ENCODE data around the gene RAB6A.
A peak's percentile ranks its signal among the peaks of the same experiment; 100 is the strongest.
"Not testable (repeated sequence)": the region's sequence is repeated elsewhere in the genome, so short reads cannot be mapped to it uniquely, and the experiment has no call there.

RAB6A gene

DNA sequence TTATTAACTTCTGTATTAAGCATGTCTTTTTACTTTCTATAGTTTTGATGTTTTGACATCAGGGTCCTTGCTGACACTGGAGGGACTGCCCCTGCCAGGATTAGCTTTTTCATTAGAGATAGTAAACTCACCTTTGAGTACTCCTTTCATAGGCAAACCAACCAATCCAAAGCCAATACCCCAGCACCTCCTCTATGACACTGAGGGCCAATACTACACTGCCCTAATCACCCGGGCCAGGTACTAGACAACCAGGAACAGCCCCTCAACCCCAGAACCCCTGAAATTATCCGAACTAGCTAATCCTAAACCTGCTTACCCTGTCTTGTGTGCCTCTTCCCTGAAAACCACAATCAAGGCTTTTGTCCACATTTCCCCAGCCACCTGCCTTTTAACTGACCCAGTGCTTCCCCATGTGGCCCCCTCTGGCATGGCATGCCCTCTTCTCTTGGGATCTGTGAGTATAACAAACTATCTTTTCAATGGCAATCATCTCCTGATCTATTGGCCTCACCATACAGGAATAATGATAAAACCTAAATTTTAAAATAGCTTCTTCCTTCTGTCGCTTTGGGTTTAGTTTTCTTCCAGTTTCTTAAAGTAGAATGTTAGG is 31.2 kb downstream of the RAB6A start:
- no peak for DNase-seq (ENCODE audit: extremely low read depth in 1 of 2, low read depth in 1 of 2)

GRCh38 chr11:73728000-73728399 is 32.9 kb downstream of the RAB6A start:
- DNase-seq (ENCODE audit: extremely low read depth in 1 of 2, low read depth in 1 of 2): no peak

DNA sequence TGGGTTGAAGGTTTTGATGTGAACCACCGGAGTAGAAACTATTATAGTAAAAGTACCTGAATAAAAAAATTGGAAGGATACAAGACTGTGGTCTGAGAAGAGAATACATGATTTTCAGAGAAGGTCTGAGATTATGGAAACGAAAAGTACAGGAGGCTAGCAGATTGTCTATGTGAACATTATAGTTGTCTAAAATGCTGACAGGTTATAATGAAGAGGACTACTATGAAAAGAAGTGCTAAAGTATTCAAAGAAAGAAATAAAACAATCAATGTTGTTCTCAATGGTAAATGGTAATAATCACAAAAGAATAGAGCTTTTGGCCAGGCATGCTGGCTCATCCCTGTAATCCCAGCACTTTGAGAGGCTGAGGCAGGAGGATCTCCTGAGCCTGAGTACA is 34.0 kb downstream of the RAB6A start:
- DNase-seq (ENCODE audit: extremely low read depth in 1 of 2, low read depth in 1 of 2): no peak

DNA sequence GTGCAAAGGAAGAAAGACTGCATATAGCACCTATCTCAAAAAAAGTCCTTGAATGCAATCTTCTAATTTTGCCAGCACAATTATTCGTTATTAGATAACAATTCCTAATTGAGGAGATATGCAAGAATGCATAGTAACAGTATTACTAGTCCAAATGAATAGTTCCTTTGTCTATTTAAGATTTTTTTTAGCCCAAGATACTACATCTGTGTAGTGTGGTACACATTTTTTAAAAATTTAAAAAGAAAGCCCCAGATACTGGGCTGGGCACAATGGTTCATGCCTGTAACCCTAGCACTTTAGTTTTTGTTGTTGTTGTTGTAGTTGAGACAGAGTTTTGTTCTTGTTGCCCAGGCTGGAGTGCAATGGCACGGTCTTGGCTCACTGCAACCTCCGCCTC is 43.7 kb downstream of the RAB6A start:
- DNase-seq (ENCODE audit: extremely low read depth in 1 of 2, low read depth in 1 of 2): no peak

DNA sequence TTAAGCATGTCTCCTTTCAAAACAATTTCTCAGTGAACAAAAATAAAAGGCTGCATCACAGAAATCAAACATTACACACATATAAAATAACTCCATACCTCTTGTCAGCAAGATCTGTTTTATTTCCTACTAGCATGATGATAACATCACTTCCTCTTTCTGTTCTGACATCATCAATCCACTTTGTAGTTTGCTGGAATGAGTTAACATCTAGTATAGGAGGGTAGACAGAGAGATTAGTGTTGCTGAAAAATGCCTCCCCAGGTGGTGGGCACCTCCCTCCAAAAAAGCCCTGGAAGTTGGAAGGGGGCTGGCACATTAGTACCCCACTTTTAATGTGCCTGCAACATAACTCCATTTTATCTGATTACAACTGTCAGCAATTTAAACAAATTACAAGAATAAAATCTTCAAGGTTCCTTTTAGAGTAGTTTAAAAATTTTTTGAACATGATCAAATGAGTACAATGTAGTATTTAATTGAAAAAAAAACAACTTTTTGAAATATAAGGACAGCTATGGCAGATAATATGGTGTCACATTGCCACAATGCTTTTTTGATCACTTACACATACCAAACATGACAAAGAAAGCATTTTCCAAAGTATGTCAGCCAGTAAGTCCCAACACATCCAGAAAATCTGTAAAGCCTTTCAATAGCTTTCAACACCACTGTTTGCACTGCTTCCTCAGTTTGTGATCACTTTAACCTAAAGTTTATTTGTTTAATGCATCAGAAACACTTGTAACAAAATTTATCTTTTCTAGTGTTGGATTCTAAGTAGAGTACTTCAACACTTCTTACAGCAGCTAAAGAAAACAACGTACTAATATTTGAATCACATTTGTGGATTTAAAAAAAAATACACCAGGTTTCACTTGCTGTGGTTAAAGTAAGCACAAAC is 44.5 kb downstream of the RAB6A start:
- DNase-seq (ENCODE audit: extremely low read depth in 1 of 2, low read depth in 1 of 2): no peak

- DNase-seq (ENCODE audit: extremely low read depth in 1 of 2, low read depth in 1 of 2): no peak
Observed at GRCh38 chr11:73715541-73715940, 45.3 kb downstream of the RAB6A start.

GRCh38 chr11:73710964-73711363 is 49.9 kb downstream of the RAB6A start:
- DNase-seq (ENCODE audit: extremely low read depth in 1 of 2, low read depth in 1 of 2): no peak

GRCh38 chr11:73705053-73705452 is 55.8 kb downstream of the RAB6A start:
- no peak for DNase-seq (ENCODE audit: extremely low read depth in 1 of 2, low read depth in 1 of 2)

DNA sequence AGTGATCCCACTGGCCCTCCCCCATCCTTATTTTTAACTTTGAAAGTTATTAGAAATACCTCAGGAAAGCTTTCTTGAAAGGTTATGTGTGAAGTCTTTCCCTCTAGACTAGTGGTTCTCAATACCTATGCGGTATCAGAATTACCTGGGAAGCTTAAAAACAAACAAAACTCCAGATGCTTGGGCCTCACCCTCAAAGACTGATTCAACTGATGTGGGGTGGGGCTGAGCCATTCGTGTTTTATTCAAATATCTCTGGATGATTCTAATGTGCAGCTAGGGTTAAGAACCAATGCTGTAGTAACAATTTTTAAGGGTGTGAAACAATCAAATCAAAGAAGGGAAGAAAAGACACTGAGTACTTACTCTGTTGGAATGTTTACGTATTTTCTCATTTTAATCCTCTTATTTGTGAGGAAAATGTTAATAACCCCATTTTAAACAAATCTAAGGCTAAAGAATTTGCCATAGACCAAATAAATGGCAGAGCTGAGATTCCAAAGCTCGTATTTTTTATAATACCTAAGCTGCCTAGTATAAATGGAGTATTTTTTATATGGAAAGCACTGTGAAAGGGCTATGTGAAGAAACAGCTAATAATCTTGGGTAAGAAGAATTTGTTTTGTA is 66.9 kb downstream of the RAB6A start:
- no peak for DNase-seq (ENCODE audit: extremely low read depth in 1 of 2, low read depth in 1 of 2)

- no peak for DNase-seq (ENCODE audit: extremely low read depth in 1 of 2, low read depth in 1 of 2)
Observed at GRCh38 chr11:73680687-73681086, 80.2 kb downstream of the RAB6A start.

DNA sequence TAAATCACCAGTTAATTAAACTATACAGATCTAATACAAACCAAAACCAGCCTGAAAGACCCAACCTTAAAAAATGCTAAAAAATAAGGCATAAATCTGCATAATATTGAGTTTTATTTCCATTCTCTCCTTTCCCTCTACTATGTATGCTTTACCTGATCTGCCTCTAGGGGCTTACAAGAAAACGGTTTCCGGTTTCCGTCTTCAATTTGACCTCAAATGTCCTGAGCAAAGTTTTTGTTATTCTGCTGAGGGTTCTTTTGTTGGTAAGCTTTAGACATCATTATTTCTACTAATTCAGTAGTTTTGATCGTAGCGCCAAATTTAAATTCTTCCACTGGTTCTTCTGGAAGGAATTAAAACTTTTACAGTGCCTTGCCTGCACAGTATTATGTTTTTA is 84.3 kb downstream of the RAB6A start:
- not testable (repeated sequence) for DNase-seq (ENCODE audit: extremely low read depth in 1 of 2, low read depth in 1 of 2)

GRCh38 chr11:73671701-73672100 is 89.2 kb downstream of the RAB6A start:
- no peak for DNase-seq (ENCODE audit: extremely low read depth in 1 of 2, low read depth in 1 of 2)

DNA sequence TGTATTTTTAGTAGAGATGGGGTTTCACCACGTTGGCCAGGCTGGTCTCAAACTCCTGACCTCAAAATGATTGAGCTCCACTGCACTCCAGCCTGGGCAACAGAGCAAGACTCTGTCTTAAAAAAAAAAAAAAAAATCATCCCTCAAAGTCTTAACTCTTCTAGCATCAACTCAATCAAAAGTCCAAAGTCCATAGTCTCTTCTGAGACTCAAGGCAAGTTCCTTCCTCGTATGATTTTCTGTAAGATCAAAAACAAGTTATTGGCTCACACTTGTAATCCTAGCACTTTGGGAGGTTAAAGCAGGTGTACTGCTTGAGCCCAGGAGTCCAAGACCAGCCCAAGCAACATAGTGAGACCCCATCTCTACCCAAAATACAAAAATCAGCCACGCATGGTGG is 90.1 kb downstream of the RAB6A start:
- no peak for DNase-seq (ENCODE audit: extremely low read depth in 1 of 2, low read depth in 1 of 2)

DNA sequence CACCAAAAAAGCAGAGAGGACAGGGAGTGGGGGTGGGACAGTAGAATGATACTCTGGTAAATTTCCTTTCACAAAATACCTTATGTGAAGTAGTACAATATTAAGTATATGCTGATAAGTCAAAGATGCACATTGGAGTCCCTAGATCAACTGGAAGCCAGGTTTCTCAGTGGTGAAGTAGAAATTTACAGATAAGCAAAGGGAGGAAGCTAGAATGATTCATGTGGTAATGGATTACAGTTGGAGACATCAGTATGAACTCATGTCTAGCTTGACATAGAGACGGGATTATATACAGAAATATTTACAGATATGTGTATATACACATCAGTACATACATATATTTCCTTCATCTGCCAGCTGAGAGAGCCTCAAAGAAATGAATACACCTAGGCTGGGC is 93.0 kb downstream of the RAB6A start:
- DNase-seq (ENCODE audit: extremely low read depth in 1 of 2, low read depth in 1 of 2): no peak

DNA sequence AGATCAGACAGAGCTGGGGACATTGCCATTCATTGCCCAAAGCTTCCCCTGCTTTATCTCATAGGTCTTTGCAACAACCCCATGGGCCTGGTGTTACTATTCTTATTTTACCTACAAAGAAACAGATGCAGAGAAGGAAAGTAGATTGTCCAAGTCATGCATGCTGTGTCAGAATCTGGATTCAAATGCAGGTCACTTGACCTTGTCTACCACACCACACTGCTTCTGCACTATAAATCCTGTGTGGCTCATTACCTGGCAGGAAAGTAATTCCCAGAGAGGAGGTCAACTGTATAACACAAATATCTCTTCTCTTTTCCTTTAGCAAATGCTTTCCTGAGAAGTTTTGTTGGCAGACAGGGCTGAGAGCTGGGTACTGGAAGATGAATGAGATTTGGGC is 96.0 kb downstream of the RAB6A start:
- DNase-seq (ENCODE audit: extremely low read depth in 1 of 2, low read depth in 1 of 2): no peak

- no peak for DNase-seq (ENCODE audit: extremely low read depth in 1 of 2, low read depth in 1 of 2)
Observed at GRCh38 chr11:73663604-73664495, 97.0 kb downstream of the RAB6A start.

DNA sequence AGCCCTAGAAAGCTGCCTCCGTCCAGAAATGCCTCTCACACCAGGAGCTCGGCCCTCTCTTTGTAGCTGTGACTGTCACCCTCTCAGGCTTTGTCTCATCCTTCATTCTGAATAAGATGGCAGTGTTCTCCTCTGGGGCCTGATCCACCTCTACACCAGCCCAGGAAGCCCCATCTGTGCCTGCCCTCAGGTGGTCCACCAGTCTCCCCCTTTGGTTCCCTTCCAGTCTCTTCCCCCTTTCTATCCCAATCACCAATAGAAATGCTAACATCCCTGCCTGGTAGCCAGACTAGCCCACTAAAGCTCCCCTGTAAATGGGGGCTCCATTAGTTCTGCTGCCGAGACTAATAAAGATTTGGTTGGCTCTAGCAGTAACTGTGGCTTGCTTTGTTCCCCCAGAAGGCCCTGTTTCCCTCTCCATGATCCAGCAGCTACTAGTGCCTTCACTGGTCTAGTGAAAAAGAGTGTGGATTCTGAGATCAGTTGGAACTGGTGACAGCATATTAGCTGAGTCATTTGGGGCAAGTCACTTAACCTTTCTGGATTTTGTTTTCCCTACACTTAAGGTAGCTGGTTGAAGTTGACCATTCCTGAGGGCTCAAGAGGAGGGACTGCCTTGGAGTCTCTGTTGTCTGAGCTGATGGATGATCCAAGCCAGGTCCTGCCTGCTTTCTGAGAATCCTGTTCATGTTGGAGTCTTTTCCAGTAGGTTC is 98.3 kb downstream of the RAB6A start:
- DNase-seq (ENCODE audit: extremely low read depth in 1 of 2, low read depth in 1 of 2): no peak

DNA sequence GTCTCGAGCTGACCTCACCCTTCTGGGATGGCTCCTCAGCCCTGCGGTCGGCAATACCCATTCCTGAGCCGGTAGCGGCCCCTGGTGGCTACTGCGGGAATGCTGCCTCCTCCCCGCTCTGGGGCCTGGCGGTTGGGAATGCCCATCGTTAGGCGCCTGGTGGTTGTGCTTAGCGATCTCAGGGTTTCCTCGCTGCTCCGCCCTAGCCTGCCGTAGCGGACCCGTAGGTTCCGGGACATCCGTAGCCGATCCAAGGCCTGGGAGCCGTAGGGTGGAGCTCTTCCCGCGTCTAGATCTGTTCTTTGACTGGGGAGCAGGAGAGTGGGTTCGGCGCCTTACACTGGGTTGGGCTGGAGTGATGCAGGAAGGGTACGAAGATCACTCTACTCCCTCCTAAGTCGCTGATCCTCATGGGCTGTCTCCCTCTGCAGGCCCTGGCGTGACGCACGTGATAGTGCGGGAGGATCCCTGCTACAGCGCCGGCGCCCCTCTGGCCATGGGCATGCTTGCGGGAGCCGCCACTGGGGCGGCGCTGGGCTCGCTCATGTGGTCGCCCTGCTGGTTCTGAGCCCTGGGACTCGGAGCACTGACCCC is 99.7 kb downstream of the RAB6A start:
- peak; percentile 65 to 75 for DNase-seq (ENCODE audit: extremely low read depth in 1 of 2, low read depth in 1 of 2)

GRCh38 chr11:73660497-73661034 is 100.3 kb downstream of the RAB6A start:
- no peak for DNase-seq (ENCODE audit: extremely low read depth in 1 of 2, low read depth in 1 of 2)

DNA sequence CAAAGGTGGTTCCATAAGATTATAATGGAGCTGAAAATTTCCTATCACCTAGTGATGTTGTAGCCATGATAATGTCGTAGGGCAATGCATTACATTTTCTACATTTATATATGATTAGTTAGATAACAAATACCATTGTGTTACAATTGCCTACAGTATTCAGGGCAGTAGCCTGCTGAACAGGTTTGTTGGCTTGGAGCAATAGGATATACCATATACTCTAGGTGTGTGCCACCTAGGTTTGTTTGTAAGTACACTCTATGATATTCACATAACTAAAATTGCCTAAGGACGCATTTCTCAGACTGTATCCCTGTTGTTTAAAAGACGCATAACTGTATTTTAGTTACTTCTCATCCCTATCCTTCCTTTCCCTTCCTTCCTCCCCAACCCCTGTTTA is 100.9 kb downstream of the RAB6A start:
- no peak for DNase-seq (ENCODE audit: extremely low read depth in 1 of 2, low read depth in 1 of 2)

Measured in activated CD8-positive, alpha-beta memory T cell treated with anti-CD3 and anti-CD28 coated beads for 1 hour (primary cell).